ENCODE results near the gene SOCS6.

GRCh38 chr18:70296781-70297180 lies 7.9 kb downstream of the SOCS6 start:
- TF ChIP-seq EZH2phosphoT487 (IDR thresholded peaks at IDR 0.05; ENCODE audit: low read length) (no peak), CTCF (IDR thresholded peaks at IDR 0.05; ENCODE audit: low read length) (no peak)
